GM19023 (cell line): ENCODE results near the gene WNK1.

Experiments
- ATAC-seq: cut with Tn5 transposase; IDR thresholded peaks from one replicate; pipeline ENCODE4 v1.9.1; 2021; ENCODE audit warnings: mild to moderate bottlenecking, moderate library complexity; ENCODE audit not compliant: unreplicated experiment

The WNK1 gene

GRCh38 chr12:938810-939209 lies 186.4 kb downstream of the WNK1 start:
- no peak for ATAC-seq

GRCh38 chr12:943051-943450 lies 190.7 kb downstream of the WNK1 start:
- no peak for ATAC-seq

GRCh38 chr12:944211-944610 lies 191.8 kb downstream of the WNK1 start:
- no peak for ATAC-seq

GRCh38 chr12:946212-946611 lies 193.8 kb downstream of the WNK1 start:
- ATAC-seq: no peak

DNA sequence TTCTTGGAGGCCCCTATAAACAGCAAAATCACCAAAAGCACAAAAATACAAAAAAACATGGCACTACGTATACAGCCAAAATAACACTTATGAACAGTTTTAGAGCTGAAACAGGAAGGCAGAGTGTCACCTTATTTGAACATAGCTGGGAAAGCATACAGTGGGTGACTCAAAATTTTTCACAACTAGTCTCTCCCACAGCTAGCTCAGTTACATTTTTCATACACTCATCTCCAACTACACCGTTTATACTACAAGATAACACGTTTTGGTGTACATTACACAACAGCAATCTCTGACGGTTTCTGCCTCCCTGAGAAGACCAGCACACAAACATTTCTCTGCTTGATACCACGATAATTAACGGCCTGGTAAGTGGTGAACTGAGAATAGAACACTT lies 194.3 kb downstream of the WNK1 start:
- no peak for ATAC-seq

DNA sequence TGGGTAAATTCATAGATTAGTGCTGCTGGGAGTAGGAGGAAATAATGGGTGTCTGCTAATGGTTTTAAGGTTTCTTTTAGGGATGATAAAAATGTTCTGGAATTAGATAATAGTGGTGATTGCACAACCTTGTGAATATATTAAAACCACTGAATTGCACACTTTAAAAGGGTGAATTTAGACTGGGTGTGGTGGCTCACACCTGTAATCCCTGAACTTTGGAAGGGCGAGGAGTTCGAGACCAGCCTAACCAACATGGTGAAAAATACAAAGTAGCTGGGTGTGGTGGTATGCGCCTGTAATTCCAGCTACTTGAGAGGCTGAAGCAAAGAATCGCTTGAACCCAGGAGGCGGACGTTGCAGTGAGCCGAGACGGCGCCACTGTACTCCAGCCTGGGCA lies 195.9 kb downstream of the WNK1 start:
- ATAC-seq: no peak

DNA sequence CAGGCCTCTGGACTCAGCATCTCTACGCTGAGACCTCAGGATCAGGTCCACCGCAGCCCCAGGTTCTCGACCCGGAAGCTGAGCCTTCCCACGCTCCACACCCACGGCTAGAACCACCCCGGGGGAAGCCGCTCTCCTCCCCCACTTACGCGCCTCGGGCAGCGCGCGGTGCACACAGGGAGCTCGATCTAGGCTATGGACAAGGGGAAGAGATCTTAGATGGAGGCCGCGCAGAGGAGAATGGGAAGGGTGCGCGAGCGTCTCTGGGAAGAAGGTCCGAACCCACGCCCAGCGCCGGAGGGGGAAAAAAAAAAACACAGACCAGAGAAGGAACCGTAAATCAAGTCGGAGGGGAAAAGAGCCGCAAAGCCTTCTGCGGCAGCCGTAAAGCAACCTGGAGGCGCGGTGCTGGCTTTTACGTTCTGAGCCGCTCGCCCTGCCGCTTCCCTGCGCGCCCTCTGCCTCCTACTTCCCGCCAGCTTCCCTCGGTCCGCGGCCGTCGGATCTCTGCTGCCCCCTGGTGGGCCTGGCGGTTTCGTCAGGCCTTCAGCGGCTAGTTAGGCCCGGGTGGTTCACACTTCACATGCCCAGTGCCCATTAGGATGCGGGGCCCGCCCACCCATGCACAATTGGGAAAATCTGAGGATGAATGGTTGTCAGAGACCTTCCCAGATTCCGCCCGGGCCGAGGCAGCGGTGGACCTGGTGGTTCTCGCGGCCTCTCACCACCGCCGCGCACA lies 197.2 kb downstream of the WNK1 start, which contains the start of gene RAD52:
TSS of gene RAD52 (minus strand) at position 242 of the 739 bp plus-strand sequence. CDS start 16,636 bp downstream, outside the sequence.
- peak; percentile 83 for ATAC-seq

GRCh38 chr12:951176-951575 lies 198.8 kb downstream of the WNK1 start:
- ATAC-seq: no peak

GRCh38 chr12:953776-954175 lies 201.4 kb downstream of the WNK1 start:
- no peak for ATAC-seq

DNA sequence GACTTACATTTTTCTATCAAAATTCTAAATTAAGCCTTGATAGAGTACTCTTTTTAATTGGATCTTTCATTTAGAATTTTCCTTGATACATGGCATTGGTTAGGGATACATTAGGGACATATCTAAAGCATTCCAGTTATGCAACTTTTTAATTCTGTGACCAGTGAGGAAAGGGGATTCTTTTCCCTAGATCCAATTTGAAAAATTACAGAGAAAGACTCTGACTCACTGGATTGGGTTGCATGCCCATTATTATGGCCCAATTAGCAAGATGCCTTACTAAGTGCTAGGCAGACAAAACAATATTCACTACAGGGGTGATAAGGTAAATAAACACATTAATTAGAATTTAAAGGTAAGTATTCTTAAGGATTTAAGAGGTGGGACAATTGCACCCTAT lies 202.4 kb downstream of the WNK1 start:
- ATAC-seq: no peak

- no peak for ATAC-seq
Measured at GRCh38 chr12:955939-956338, 203.6 kb downstream of the WNK1 start.

DNA sequence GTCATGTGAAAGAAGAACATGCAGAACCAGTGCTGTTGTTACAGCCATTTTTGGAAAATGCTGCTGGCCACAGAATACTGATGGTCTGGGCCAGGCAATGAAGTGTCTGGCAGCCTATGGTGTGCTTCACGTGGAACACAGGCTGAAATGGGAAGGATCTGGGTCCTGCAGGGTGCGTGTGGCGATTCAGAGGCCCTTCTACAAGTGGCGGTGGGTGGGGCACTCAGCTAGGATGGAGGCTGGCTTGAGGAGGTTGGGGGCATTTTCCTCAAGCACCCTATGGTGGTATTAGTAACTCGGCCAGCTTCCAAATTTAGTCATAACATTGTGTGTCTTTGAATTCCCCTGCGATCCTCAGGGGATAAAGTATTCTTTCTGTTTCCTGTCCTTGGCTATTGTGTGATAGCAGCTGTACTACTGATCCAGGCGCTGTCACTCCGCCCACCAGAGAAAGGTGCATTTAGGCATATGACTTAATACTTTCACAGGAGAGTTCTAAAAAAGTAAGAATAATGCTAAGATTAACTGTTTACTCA lies 206.3 kb downstream of the WNK1 start:
- ATAC-seq: no peak
